A673 (cell line): ENCODE measurements around the gene RETREG2. TPM values are rescaled to one million over a fixed set of nuclear protein-coding genes. Genes with fewer than 3 reads are reported as not detected.

ENCODE experiments used
- BruUV-seq: library from RNA; stranded (reverse); fragments of 400-500 nt; replicated peaks from 2 replicates; lab custom pipeline; 2021; lab: Mats Ljungman, UMichigan
- CTCF ChIA-PET: fragments of 300-600 bp; sonication (Branson Sonifier 250); formaldehyde crosslinking; loops from one replicate; lab custom pipeline; 2022; ENCODE audit warnings: antibody characterized with exemption; lab: Charles Lee
- POLR2A ChIA-PET: fragments of 300-600 bp; sonication (Branson Sonifier 250); formaldehyde crosslinking; loops from one replicate; lab custom pipeline; 2022; ENCODE audit warnings: antibody characterized with exemption; ENCODE audit not compliant: low non-redundant PET; lab: Charles Lee
- DNase-seq: peaks from one replicate; pipeline ENCODE4 v3.0.0-alpha.2; 2015; ENCODE audit warnings: low spot score
- H3K27ac ChIP-seq: fragments of 200-600 bp; sonication (generic); 2 replicates; pipeline ENCODE4 v1.5.1; 2016; ENCODE audit warnings: mixed run types, low read depth, mild to moderate bottlenecking, mixed read lengths, antibody characterized with exemption, low read length; ENCODE audit not compliant: poor library complexity, severe bottlenecking
- H3K27me3 ChIP-seq: fragments of 200-600 bp; sonication (generic); replicated peaks from 2 replicates; pipeline ENCODE4 v1.6.1; 2017; ENCODE audit warnings: mixed run types, low read depth, mild to moderate bottlenecking, mixed read lengths, antibody characterized with exemption, low read length; ENCODE audit not compliant: insufficient read depth, poor library complexity
- H3K36me3 ChIP-seq: fragments of 200-600 bp; sonication (generic); 2 replicates; pipeline ENCODE4 v1.6.1; 2016; ENCODE audit warnings: mixed run types, mild to moderate bottlenecking, mixed read lengths, antibody characterized with exemption, low read length; ENCODE audit not compliant: insufficient read depth, poor library complexity, severe bottlenecking
- H3K4me1 ChIP-seq: fragments of 200-600 bp; sonication (generic); 2 replicates; pipeline ENCODE4 v1.6.1; 2017; ENCODE audit warnings: mixed run types, mild to moderate bottlenecking, mixed read lengths, antibody characterized with exemption, low read length; ENCODE audit not compliant: insufficient read depth, poor library complexity, severe bottlenecking
- H3K4me3 ChIP-seq: fragments of 200-600 bp; sonication (generic); 2 replicates; pipeline ENCODE4 v1.5.1; 2016; ENCODE audit warnings: low read depth, mixed run types, mild to moderate bottlenecking, mixed read lengths, low read length; ENCODE audit not compliant: poor library complexity, severe bottlenecking
- H3K9me3 ChIP-seq: fragments of 200-600 bp; sonication (generic); 2 replicates; pipeline ENCODE4 v1.6.1; 2016; ENCODE audit warnings: mixed run types, low read depth, mild to moderate bottlenecking, mixed read lengths, antibody characterized with exemption, low read length; ENCODE audit not compliant: poor library complexity, severe bottlenecking
- EZH2 ChIP-seq: fragments of 200-600 bp; sonication (generic); IDR thresholded peaks from 2 replicates; pipeline ENCODE4 v1.6.1; 2017; ENCODE audit warnings: borderline replicate concordance, low read depth, mild to moderate bottlenecking, mixed read lengths, antibody characterized with exemption, low read length; ENCODE audit not compliant: poor library complexity, severe bottlenecking
- intact Hi-C: fragments of 100-400 bp; cut with micrococcal nuclease; formaldehyde crosslinking; loops from one replicate; pipeline ENCODE4 v1.10.0; 2022; ENCODE audit not compliant: unreplicated experiment
- total RNA-seq: library from RNA; stranded (reverse); gene quantifications from 2 replicates; pipeline ENCODE4 v1.2.3, GENCODE V29; 2021
- TF ChIP-seq, protein P1 (sequence below): fragments of 300-800, 200-600 bp; sonication (generic); conservative IDR thresholded peaks from 2 replicates; pipeline ENCODE4 v1.5.1; 2017; ENCODE audit warnings: low read depth, mild to moderate bottlenecking, antibody characterized with exemption, low read length, moderate library complexity, mixed read lengths

The RETREG2 gene
- total RNA-seq, 1 experiment from 2014 or later, result 59.0 TPM

DNA sequence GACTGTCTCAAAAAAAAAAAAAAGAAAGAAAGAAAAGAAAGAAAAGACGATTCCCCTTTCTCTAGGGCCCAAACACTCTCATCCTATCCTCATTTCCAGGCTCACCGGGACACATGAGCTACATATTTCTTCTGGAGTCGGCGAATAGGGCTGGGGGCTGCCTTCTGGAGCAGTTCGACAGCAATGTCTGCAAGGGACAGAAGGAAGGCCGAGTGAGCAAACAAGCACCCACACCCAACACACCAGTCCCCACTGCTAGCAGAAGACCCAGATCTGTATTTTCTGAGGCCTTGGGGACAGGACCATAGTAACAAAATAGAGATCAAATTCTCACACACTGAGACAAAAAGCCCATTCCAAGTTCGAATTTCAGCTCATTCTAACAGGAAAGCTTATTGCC, 2.6 kb upstream of the RETREG2 start:
- POLR2A ChIA-PET, result no interaction called here

DNA sequence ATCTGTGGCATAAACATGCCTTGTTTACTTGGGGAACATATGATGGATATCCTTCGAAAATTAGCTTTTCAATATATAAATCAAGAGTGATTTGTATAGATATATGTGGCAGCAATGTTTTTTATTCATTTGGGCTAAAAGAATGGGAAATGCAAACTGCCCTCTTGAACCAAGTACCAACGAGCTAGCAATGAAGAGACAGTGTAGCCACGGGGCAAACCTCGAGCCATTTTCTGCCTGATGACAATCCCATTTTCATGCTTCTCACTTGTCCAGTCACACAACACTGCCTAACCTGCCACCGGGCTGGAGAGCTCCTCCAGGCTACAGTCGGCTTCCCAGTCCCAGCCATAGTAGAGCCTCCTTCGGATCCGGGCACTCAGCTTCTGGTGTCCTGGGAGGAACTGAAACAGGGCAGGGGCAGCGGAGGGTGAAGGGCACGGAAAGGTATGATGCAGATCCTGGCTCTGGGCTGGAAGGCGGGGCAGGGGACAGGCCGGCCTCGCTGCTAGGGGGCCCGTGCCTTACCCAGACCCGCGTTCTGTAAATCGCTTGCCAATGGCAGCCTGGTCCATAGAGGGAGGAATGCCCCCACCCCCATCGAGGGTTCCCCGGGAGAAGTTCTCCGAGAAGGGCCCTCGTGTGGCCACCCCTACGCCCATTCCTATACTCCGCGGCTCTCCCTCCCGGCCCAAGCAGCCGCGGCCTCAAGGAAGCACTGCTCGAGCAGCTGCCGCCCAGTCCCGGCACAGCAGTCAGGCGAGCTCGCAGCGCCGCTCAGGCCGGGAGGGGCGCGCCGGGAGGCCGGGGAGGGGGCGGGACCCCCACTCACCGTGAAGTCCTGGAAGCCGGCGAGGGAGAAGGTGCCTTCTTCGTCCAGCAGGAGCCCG, 1.9 kb upstream of the RETREG2 start:
- Histone ChIP-seq H3K4me3 (peak overlapping the region; percentile 96), H3K27me3 (no peaks in the 10 kb centered on the region), H3K9me3 (no peaks in the 10 kb centered on the region), H3K27ac (peak overlapping the region; percentile 81), H3K36me3 (peaks cover 16% of the 10 kb centered on the region), H3K4me1 (peaks cover 5% of the 10 kb centered on the region)
- ChIA-PET CTCF (interaction anchor here (0.5 to 1.6 kb wide), 4 partner anchors 17 to 119 kb away, joined by 3 to 7 read pairs (median 5); no protein-coding TSS in a partner anchor), POLR2A (interaction anchor here (0.7 kb wide), 1 partner anchor 29 kb away, joined by 3 read pairs; no protein-coding TSS in a partner anchor)
- no peak for TF ChIP-seq EZH2
- TF ChIP-seq, protein P1, sequence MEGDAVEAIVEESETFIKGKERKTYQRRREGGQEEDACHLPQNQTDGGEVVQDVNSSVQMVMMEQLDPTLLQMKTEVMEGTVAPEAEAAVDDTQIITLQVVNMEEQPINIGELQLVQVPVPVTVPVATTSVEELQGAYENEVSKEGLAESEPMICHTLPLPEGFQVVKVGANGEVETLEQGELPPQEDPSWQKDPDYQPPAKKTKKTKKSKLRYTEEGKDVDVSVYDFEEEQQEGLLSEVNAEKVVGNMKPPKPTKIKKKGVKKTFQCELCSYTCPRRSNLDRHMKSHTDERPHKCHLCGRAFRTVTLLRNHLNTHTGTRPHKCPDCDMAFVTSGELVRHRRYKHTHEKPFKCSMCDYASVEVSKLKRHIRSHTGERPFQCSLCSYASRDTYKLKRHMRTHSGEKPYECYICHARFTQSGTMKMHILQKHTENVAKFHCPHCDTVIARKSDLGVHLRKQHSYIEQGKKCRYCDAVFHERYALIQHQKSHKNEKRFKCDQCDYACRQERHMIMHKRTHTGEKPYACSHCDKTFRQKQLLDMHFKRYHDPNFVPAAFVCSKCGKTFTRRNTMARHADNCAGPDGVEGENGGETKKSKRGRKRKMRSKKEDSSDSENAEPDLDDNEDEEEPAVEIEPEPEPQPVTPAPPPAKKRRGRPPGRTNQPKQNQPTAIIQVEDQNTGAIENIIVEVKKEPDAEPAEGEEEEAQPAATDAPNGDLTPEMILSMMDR, result no peak
- no TSS peak for BruUV-seq
- intact Hi-C loops, result loop anchor here (5.0 kb wide), 2 partner anchors 41 to 121 kb away; partner anchors contain the start of gene ABCB6
- DNase-seq, result peak; percentile 36

More for the DNA sequence above, 2.6 kb upstream of the RETREG2 start:
- BruUV-seq, result no TSS peak
- peaks cover 9% of the 10 kb centered on the region for H3K36me3 ChIP-seq
- no peak for DNase-seq
- CTCF ChIA-PET, result interaction anchor here (1.6 kb wide), 1 partner anchor 32 kb away, joined by 4 read pairs; no protein-coding TSS in a partner anchor
- no peaks in the 10 kb centered on the region for H3K9me3 ChIP-seq
- no peak overlapping the region for H3K27ac ChIP-seq
- H3K4me3 ChIP-seq, result peak overlapping the region; percentile 96
- H3K4me1 ChIP-seq, result peaks cover 5% of the 10 kb centered on the region
- intact Hi-C loops, result loop anchor here (5.0 kb wide), 2 partner anchors 42 to 122 kb away; partner anchors contain the start of gene ABCB6
- TF ChIP-seq, protein P1, result no peak
- TF ChIP-seq EZH2, result no peak
- H3K27me3 ChIP-seq, result no peaks in the 10 kb centered on the region

DNA sequence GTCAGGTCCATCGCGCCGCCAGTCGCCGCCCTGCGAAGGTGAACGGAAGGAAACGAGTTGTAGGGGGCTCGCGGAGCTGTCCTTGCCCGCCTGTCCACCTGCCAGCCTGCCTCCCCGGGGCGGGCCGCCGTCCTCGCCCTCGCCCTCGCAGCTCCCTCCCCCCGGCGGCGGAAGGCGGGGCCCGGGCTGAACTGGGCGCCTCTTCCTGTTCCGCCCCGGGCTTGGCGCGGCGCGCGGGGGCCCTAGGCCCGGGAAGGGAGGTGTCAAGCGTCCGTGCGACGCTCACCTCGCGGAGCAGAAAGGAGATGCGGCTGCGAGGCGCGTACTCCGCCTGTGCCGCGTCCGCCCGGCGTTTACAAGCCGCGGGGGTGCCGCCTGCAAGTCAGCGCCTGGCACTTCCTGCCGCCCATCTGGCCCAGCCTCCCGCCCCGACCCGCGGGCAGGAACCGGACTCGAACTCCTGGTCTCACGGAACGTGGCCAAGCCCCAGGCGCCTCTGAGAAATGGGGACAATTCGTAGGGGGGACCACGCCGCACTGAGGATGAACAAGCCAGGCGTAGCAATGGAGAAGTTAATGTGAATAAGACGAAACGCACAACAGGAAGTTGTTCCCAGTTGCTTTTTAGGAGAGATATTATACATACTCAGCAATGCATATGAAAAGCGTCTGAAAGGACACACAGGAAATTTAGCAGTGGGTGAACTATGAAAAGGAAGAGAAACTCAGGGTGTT, 1.1 kb upstream of the RETREG2 start, which contains the start of gene CNPPD1:
Gene CNPPD1 (minus strand): TSS at position 108 of the 734 bp plus-strand sequence. CDS start 97 bp downstream, at position 11.
- peaks cover 5% of the 10 kb centered on the region for H3K4me1 ChIP-seq
- no peak for TF ChIP-seq EZH2
- TF ChIP-seq, protein P1, result no peak
- peak within 1 kb of the TSS; percentile 96 for H3K4me3 ChIP-seq
- intact Hi-C loops, result loop anchor here (5.0 kb wide), 2 partner anchors 40 to 120 kb away; partner anchors contain the start of gene ABCB6
- no TSS peak for BruUV-seq
- H3K27ac ChIP-seq, result peak within 1 kb of the TSS; percentile 81
- ChIA-PET CTCF (interaction anchor here (0.9 to 1.6 kb wide), 3 partner anchors 22 to 119 kb away, joined by 4 to 7 read pairs (median 6); no protein-coding TSS in a partner anchor), POLR2A (interaction anchor here (0.7 kb wide), 1 partner anchor 28 kb away, joined by 3 read pairs; no protein-coding TSS in a partner anchor)
- H3K9me3 ChIP-seq, result no peaks in the 10 kb centered on the region
- DNase-seq, result peak; percentile 83
- peaks cover 24% of the 10 kb centered on the region for H3K36me3 ChIP-seq
- H3K27me3 ChIP-seq, result no peaks in the 10 kb centered on the region
